WTC11 (cell line): ENCODE measurements around the gene CYB561D2. TPM values are rescaled to one million over a fixed set of nuclear protein-coding genes. Genes with fewer than 3 reads are reported as not detected.
A peak's percentile ranks its signal among the peaks of the same experiment; 100 is the strongest.

ENCODE experiments used
- AR ChIP-seq: fragments of 250-450 bp; sonication (Bioruptor Pico); IDR thresholded peaks from 2 replicates; pipeline ENCODE4 v1.9.0; 2021; ENCODE audit warnings: mild to moderate bottlenecking
- ATF1 ChIP-seq: sonication (generic); formaldehyde crosslinking; IDR thresholded peaks from 2 replicates; pipeline ENCODE4 v1.8.1; 2023; ENCODE audit warnings: mild to moderate bottlenecking, moderate library complexity, missing genetic modification reagents
- ATF6 ChIP-seq: sonication (generic); formaldehyde crosslinking; IDR thresholded peaks from 2 replicates; pipeline ENCODE4 v1.8.1; 2023; ENCODE audit warnings: mild to moderate bottlenecking, missing genetic modification reagents
- CBFB ChIP-seq: sonication (generic); formaldehyde crosslinking; IDR thresholded peaks from 2 replicates; pipeline ENCODE4 v1.8.1; 2022; ENCODE audit warnings: mild to moderate bottlenecking, low read depth, missing genetic modification reagents
- CTCF ChIP-seq: fragments of 200-600 bp; IDR thresholded peaks from 2 replicates; pipeline ENCODE4 v1.8.0; 2022; ENCODE audit warnings: antibody characterized with exemption
- ESRRA ChIP-seq: sonication (generic); formaldehyde crosslinking; IDR thresholded peaks from 2 replicates; pipeline ENCODE4 v1.8.1; 2022; ENCODE audit warnings: mild to moderate bottlenecking, missing genetic modification reagents, borderline replicate concordance
- FOXJ3 ChIP-seq: sonication (generic); formaldehyde crosslinking; IDR thresholded peaks from 2 replicates; pipeline ENCODE4 v1.9.0; 2021; ENCODE audit warnings: missing genetic modification reagents, mild to moderate bottlenecking, borderline replicate concordance
- KAT7 ChIP-seq: sonication (generic); formaldehyde crosslinking; IDR thresholded peaks from 2 replicates; pipeline ENCODE4 v1.8.1; 2023; ENCODE audit warnings: missing genetic modification reagents, mild to moderate bottlenecking, borderline replicate concordance
- SMAD4 ChIP-seq: sonication (generic); formaldehyde crosslinking; IDR thresholded peaks from 2 replicates; pipeline ENCODE4 v1.8.0; 2022; ENCODE audit warnings: mild to moderate bottlenecking, missing genetic modification reagents
- SOX15 ChIP-seq: fragments of 250-450 bp; sonication (Bioruptor Pico); IDR thresholded peaks from 2 replicates; pipeline ENCODE4 v1.9.0; 2021; ENCODE audit warnings: mild to moderate bottlenecking
- SP1 ChIP-seq: sonication (generic); formaldehyde crosslinking; conservative IDR thresholded peaks from 2 replicates; pipeline ENCODE4 v1.8.1; 2022; ENCODE audit warnings: missing genetic modification reagents
- TP53 ChIP-seq: sonication (generic); formaldehyde crosslinking; IDR thresholded peaks from 2 replicates; pipeline ENCODE4 v1.8.1; 2023; ENCODE audit warnings: mild to moderate bottlenecking, missing genetic modification reagents
- USF1 ChIP-seq: sonication (generic); formaldehyde crosslinking; IDR thresholded peaks from 2 replicates; pipeline ENCODE4 v1.8.0; 2022; ENCODE audit warnings: mild to moderate bottlenecking, missing genetic modification reagents
- ZNF219 ChIP-seq: sonication (generic); formaldehyde crosslinking; IDR thresholded peaks from 2 replicates; pipeline ENCODE4 v1.8.0; 2023; ENCODE audit warnings: missing genetic modification reagents, mild to moderate bottlenecking, borderline replicate concordance
- ZNF232 ChIP-seq: sonication (generic); formaldehyde crosslinking; IDR thresholded peaks from 2 replicates; pipeline ENCODE4 v1.8.0; 2022; ENCODE audit warnings: mild to moderate bottlenecking, missing genetic modification reagents
- ZNF281 ChIP-seq: sonication (generic); formaldehyde crosslinking; IDR thresholded peaks from 2 replicates; pipeline ENCODE4 v1.8.0; 2023; ENCODE audit warnings: mild to moderate bottlenecking, missing genetic modification reagents
- ZNF317 ChIP-seq: sonication (generic); formaldehyde crosslinking; IDR thresholded peaks from 2 replicates; pipeline ENCODE4 v1.8.1; 2023; ENCODE audit warnings: low read depth, mild to moderate bottlenecking, moderate library complexity, missing genetic modification reagents, borderline replicate concordance
- ZNF416 ChIP-seq: fragments of 250-450 bp; sonication (Bioruptor Pico); IDR thresholded peaks from 2 replicates; pipeline ENCODE4 v1.9.0; 2021; ENCODE audit warnings: mild to moderate bottlenecking, inconsistent platforms
- ZNF512 ChIP-seq: sonication (generic); formaldehyde crosslinking; IDR thresholded peaks from 2 replicates; pipeline ENCODE4 v1.8.1; 2022; ENCODE audit warnings: missing genetic modification reagents, borderline replicate concordance
- total RNA-seq: library from RNA; stranded (reverse); gene quantifications from 3 replicates; pipeline ENCODE4 v1.2.3, GENCODE V29; 2021
- TF ChIP-seq, protein P1 (sequence below): sonication (generic); formaldehyde crosslinking; IDR thresholded peaks from 2 replicates; pipeline ENCODE4 v1.8.1; 2023; ENCODE audit warnings: mild to moderate bottlenecking, missing genetic modification reagents, borderline replicate concordance

CYB561D2 gene
- total RNA-seq, 1 experiment from 2014 or later, result 9.8 TPM

- TF ChIP-seq, protein P1, sequence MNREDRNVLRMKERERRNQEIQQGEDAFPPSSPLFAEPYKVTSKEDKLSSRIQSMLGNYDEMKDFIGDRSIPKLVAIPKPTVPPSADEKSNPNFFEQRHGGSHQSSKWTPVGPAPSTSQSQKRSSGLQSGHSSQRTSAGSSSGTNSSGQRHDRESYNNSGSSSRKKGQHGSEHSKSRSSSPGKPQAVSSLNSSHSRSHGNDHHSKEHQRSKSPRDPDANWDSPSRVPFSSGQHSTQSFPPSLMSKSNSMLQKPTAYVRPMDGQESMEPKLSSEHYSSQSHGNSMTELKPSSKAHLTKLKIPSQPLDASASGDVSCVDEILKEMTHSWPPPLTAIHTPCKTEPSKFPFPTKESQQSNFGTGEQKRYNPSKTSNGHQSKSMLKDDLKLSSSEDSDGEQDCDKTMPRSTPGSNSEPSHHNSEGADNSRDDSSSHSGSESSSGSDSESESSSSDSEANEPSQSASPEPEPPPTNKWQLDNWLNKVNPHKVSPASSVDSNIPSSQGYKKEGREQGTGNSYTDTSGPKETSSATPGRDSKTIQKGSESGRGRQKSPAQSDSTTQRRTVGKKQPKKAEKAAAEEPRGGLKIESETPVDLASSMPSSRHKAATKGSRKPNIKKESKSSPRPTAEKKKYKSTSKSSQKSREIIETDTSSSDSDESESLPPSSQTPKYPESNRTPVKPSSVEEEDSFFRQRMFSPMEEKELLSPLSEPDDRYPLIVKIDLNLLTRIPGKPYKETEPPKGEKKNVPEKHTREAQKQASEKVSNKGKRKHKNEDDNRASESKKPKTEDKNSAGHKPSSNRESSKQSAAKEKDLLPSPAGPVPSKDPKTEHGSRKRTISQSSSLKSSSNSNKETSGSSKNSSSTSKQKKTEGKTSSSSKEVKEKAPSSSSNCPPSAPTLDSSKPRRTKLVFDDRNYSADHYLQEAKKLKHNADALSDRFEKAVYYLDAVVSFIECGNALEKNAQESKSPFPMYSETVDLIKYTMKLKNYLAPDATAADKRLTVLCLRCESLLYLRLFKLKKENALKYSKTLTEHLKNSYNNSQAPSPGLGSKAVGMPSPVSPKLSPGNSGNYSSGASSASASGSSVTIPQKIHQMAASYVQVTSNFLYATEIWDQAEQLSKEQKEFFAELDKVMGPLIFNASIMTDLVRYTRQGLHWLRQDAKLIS, result 0 out of 2 replicates have a peak, but pooled peaks have one; percentile 64
- TF ChIP-seq AR (CRISPR knock-in tag), result no peak
- TF ChIP-seq ZNF416, result no peak; the same call in 1 of the 2 replicates
- TF ChIP-seq SOX15 (CRISPR knock-in tag), result no peak
- no peak for TF ChIP-seq SMAD4
- no peak for TF ChIP-seq ZNF219 (CRISPR knock-in tag)
- 0 out of 2 replicates have a peak, but pooled peaks have one; percentile 15 for TF ChIP-seq USF1 (CRISPR knock-in tag)
- TF ChIP-seq ESRRA (CRISPR knock-in tag), result no peak
- TF ChIP-seq ZNF281, result peak; percentile 56; the same call in 1 of the 2 replicates
- TF ChIP-seq ATF6, result no peak
- TF ChIP-seq TP53, result no peak; the same call in 1 of the 2 replicates
- TF ChIP-seq ATF1 (CRISPR knock-in tag), result no peak
- no peak for TF ChIP-seq CTCF
- peak; percentile 79; the same call in 1 of the 2 replicates for TF ChIP-seq SP1 (CRISPR knock-in tag)
- TF ChIP-seq CBFB (CRISPR knock-in tag), result 0 out of 2 replicates have a peak, but pooled peaks have one; percentile 10
- TF ChIP-seq ZNF317 (CRISPR knock-in tag), result no peak
- peak; percentile 88; the same call in 1 of the 2 replicates for TF ChIP-seq ZNF232 (CRISPR knock-in tag)
- TF ChIP-seq ZNF512 (CRISPR knock-in tag), result no peak
- TF ChIP-seq KAT7 (CRISPR knock-in tag), result no peak; the same call in 1 of the 2 replicates
- TF ChIP-seq FOXJ3, result no peak
Measured at GRCh38 chr3:50337175-50337861, 13.3 kb upstream of the CYB561D2 start (continued).
